Inflammatory macrophage treated with lipopolysaccharide for 1 hour (primary cell): Measurements from ENCODE around the gene OSER1.
A peak's percentile ranks its signal among the peaks of the same experiment; 100 is the strongest.
"Not testable (repeated sequence)": the region's sequence is repeated elsewhere in the genome, so short reads cannot be mapped to it uniquely, and the experiment has no call there.

ENCODE experiments used
- DNase-seq, 2 donors: peaks; one replicate each; pipeline ENCODE4 v3.0.0-alpha.2; 2020 to 2022

The OSER1 gene

DNA sequence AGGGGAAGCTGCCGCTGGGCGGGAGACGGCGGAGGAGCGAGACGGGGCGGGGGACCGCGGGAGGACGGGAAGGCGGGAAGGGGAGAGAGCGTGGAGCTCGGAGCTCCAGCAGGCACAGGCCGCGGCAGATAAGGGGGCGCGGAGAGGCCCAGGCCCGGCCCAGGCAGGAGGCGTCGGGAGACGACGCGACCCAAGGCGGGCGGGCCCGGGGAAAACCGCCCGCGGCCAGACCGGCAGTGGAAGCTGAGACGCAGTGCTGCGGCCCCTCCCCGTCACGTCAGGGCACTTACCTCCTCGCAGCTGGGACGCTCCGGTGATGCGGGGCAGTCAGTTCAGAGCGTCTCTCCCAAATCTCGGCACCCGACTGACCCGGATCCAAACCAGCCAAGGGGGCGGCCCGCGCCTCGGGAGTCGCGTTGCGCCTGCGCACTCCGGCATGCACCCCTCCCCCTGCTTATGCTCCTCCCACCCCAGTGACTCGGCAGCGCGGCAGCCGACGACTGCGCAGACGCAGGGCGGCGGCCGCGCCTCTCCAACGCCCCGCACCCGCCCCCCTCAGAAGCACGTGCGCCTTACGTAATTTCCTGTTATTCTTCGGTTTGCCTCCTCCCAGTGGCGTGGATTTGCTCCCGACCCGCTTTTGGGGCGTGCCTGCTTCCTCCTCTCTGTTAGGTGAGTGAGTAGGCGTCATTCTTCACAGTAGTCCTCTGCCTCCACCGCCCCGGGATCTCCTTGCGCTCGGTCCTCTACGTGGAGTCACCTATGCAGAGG lies at the start of gene OSER1:
TSS of gene OSER1 (minus strand) at position 366 of the 771 bp plus-strand sequence. CDS start 3,814 bp downstream, outside the sequence.
- peak; percentile 95 to 100 for DNase-seq

DNA sequence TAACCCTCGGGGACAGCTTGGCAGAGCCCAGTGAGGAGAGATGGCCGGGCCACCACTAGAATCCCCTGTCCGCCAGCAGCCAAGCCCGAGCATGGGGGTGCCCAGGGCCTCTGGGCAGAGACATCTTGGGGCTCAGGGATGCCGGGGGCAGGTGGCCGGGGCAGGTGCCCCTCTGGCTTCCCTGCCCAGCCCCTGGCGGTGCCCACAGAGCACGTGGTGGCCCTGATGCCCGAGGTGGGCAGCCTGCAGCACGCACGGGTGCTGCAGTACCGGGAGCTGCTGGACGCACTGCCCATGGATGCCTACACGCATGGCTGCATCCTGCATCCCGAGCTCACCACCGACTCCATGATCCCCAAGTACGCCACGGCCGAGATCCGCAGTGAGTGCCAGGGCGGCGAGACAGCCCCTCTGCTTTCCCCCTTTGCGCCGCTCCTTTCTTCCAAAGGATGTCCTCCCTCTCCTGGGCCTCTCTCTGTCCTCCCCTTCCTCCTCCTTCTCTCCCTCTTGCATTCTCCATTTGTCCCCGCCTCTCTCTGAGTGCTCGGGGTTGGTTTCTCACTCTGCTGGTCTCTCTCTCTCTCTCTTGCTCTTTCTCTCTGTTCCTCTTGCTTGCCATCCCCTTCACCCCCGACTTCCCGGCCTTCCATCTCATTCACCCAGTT lies 47.8 kb upstream of the OSER1 start:
- no peak for DNase-seq

DNA sequence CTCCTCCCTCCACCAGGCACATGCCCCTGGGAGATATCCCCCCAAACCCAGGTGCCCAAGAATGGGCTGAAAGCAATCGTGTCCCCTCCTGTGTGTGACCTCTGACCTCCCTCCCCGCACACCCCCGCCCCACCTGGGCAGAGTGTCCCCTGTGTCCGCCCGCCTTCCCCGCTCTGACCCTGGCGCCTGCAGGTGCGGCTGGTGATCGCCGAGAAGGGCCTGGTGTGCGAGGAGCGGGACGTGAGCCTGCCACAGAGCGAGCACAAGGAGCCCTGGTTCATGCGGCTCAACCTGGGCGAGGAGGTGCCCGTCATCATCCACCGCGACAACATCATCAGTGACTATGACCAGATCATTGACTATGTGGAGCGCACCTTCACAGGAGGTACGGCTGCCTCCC lies 46.4 kb upstream of the OSER1 start:
- no peak for DNase-seq

DNA sequence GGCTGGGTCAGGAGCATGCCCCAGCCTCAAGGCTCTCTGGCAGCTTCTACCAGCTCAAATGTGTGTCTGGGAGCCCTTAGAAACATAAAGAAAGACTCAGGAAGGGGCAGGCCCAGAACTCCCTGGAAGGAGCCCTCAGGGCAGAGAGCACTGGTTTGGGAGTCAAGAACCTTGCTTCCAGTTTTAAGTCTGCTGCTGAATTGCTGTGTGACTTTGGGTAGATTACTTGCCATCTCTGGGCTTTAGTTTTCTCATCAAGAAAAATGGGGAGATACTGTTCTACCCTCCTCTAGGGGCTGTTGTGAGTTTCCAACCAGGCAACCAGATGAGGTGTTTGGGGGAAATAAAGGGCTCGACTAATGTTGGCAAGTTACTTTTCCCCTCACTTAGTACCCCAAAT lies 45.4 kb upstream of the OSER1 start:
- no peak for DNase-seq

DNA sequence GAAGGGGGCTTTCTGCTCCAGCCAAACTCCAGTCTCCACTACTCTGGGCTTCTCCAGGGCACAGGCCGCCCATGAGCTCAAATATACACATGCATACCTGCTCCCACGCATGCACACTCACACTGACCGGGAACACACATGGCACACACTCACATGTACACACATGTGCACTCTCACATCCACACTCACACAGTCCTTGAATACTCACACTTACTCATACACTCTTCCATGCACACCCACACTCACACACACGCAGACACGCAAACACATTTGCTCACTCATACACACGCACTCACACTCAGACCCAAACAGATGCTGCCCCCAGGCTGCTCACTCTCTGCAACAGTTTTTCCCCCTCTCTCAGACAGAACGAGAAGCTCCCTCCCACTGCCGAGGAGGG lies 43.5 kb upstream of the OSER1 start:
- DNase-seq: no peak

DNA sequence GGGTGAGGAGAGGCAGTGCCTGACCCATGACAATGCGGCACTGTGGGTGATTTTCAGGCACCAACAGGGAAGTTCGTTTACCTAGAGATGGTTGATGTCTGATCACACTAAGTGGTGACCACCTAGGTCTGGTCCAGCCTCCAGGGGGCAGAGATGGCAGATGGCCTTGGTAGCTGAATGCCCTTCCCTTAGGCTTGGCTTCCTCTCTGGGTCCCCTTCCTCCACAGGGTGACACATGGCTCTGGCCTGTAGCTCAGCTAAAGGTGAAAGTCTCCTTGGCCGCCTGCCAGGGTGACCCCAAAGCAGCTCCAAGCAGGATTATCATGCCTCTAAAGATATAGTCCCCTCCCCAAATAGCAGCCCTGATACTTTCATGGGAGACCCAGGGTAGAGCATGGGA lies 43.0 kb upstream of the OSER1 start:
- no peak for DNase-seq

DNA sequence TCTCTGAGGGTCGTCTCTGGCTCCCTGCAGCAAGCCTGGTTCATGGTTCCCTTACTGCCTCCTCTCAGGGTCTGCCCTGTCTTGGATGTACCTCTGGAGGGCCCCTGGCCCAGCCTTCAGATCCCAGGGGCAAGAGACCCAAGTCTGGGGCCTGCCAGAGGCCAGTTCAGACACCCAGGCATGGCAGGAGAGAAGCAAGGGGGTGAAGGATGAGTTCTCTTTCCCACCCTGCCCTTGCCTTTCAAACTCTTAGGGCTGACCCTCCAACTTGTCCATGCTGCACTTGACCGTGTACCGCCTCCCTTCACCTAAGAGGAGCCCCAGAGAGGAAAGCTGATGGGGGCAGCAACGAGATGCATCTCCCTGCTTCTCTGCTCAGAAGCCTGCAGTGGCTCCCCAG lies 40.7 kb upstream of the OSER1 start:
- DNase-seq: no peak

DNA sequence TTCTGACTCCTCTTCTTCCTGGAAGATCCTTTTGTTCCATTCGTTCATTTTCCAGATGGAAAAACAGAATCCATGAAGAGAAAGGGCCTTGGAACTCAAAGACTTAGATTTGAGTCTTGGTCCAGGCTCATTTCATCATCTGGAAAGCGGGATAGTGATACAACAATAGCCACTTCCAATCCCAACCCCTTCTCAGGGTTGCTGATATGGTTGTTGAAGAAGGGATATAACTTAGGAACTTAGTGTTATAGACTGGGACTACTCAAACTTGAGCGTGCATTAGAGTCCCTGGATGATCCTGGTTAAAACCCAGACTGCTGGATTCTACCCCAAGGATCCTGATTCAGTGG lies 37.8 kb upstream of the OSER1 start:
- no peak for DNase-seq

DNA sequence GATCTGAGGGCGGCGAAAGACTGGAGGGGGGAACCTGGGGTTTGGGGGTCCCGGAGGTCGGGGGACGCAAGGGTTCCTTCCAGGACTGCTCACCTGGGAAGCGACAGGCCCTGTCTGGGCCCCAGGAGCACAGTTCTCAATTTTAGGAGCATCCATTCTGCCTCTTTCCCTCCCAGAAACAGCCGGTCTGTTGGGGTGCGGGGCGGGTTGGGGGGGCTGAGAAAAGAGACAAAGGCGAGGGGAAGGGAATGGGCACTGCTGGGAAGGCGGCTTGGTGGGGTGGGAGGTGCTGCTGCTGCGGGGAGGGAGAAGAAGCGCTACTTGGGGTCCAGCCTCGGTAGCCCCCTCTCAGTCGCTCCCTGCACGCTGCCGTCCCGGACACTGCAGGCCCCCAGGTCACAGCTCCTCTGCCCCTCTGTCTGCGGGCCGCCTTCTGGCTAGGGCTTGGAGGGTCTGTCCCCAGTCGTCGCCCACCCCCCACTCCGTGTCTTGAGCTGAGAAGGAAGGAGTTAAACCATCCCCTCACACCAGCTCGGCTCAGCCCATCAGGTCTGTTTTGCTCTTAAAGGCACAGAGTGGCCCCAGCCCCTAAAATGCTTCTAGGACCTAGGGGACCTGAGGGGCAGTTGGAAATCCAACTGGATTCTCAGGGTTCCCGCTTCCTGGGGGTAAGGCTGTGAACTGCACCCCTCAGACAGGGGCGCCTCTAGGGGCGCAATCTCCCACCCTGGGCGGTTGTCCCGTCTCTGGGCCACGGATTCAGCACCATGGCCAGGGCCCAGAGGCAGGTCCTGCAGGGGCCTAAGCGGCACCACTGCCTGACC lies 37.2 kb upstream of the OSER1 start:
- DNase-seq: no peak

DNA sequence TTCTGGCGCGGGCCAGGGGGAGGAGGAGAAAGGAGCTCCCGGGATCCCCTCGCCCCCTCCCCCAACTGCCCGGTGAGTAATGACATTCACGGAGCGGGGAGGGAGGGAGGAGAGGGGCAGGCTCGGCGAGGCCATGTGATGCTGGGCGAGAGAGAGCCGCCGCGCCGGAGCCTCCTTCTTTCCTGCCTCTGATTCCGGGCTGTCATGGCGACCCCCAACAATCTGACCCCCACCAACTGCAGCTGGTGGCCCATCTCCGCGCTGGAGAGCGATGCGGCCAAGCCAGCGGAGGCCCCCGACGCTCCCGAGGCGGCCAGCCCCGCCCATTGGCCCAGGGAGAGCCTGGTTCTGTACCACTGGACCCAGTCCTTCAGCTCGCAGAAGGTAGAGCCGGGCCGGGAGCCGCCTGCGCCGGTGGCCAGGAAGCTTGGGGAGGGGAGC lies 36.6 kb upstream of the OSER1 start, which contains the start of gene GDAP1L1:
TSS of gene GDAP1L1 (plus strand) at position 178 of the 441 bp plus-strand sequence. CDS start at position 205, 27 bp downstream.
- no peak for DNase-seq

DNA sequence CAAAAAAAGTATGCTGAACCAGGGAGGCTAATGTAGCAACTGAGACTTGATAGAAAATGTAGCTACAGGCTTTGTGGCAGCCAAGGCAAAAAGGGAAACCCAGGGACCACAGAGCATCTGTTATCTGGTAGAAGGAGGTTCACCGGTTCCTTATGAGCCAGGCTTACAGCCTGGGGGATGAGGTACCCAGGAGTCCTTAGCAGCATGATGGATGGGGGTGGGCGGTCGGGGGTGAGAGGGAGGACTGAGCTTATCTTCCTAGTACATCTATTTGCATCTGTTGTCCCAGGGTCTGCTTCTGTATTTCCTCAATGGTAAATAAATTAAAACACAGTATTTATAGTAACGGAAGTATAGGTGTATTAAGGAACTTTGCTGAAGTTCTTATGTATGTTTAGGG lies 35.4 kb upstream of the OSER1 start:
- no peak for DNase-seq

DNA sequence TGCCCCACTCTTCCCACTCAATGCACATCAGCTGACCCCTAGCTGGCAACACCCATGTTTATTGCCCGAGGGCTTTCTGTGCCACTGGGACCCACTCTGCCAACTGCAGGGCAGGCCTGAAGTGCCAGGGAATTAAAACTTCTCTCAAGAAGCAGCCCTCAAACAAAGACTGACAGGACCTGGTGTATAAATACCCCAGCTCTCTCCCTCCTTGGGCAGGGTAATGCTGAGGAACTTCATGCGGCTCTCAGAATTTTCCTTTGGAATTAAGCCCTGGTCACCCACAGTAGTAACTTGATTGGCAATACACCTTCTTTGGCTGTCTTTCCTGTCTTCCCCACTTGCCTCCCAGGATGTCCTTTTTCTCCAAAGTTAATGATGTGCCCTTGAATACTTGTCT lies 31.2 kb upstream of the OSER1 start:
- DNase-seq: no peak

DNA sequence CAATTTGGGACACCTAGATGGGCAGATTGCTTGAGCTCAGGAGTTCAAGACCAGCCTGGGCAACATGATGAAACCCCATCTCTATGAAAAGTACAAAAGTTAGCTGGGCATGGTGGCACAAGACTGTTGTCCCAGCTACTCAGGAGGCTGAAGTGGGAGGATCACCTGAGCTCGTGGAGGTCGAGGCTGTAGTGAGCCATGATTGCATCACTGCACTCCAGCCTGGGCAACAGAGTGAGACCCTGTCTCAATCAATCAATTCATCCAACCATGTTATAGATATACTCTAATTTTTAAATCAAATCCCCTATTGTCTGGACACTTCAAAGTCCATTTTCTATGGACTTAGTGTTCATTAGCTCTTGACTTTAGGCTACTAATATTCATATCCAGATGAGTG lies 26.3 kb upstream of the OSER1 start:
- not testable (repeated sequence) for DNase-seq

DNA sequence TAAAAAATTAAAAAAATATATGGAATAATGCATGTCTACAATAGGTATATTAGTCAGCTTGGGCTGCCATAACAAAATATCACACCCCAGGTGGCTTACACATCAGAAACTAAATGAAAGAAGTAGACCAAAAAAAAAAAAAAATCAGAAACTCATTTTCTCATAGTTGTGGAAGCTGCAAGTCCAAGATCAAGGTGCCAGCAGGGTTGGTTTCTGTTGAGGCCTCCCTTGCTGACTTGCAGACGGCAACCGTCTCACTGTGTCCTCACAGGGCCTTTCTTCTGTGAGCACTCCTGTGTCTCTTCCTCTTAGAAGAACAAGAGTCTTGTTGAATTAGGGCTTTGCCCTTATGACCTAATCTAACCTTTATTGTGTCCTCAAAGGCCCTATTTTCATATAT lies 25.1 kb upstream of the OSER1 start:
- no peak for DNase-seq

DNA sequence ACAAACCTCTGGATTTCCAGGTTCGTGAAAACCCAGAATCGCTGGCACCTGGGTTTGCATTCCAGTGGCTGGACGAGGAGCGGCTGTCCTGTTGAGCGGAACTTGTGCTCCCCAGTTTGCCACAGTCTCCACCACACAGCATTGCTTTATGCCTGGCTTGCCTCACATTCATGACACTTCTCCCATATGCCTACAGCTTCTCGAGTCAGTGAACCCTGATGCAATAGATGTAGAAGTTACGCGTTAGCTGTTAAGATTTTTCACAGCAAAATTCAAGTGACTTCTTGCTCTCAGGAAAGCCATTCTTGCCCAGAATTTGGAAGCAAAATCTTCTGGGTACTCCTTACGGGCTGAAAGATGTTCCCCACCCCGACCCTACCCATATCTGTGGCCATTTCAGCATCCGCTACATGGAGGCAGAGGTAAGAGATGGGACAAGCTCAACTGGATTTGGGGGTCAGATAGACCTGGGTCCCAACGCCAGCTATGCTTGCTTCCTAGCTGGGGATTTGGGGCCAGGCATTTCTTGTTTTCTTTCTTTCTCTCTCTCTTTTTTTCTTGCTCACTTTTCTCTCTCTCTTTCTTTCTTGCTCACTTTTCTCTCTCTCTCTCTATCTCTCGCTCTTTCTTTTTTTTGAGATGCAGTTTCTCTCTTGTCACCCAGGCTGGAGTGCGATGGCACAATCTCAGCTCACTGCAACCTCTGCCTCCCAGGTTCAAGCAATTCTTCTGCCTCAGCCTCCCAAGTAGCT lies 24.2 kb upstream of the OSER1 start:
- DNase-seq: no peak

DNA sequence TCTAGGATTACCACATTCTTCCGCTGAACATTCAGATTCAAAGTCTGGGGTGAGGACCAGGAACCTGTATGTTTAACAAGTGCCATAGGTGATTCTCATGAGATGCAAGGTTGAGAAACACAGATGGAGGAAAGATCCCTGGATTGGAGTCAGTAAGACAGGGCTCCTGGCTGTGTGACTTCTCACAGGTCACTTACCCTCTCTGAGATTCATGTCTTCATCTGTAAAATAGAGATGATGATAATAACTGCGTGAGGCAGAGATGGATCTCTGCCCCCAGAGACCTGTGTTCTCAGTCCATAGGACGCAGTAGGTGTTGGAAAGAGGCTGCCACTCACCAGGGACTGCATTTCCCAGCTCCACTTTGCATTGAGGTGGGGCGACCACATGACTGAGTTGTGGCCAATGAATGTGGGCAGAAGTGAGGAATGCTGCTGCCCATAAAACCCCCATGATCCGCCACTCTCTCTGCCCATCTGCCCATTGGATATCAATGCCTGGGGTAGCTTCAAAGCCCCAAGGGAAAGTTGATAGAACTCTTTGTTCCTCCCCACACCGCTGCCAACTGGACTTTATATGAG lies 23.0 kb upstream of the OSER1 start:
- no peak for DNase-seq

DNA sequence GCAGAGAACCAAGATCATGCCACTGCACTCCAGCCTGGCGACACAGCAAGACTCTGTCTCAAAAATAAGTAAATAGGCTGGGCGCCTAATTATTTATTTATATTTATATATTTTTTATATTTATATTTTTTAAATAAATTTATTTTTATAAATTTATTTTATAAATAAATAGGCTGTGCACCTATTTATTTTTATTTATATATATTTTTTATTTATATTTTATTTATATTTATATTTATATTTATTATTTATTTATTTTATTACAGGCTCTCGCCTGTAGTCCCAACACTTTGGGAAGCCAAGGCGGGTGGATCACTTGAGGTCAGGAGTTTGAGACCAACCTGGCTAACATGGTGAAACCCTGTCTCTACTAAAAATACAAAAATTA lies 21.9 kb upstream of the OSER1 start:
- not testable (repeated sequence) for DNase-seq

DNA sequence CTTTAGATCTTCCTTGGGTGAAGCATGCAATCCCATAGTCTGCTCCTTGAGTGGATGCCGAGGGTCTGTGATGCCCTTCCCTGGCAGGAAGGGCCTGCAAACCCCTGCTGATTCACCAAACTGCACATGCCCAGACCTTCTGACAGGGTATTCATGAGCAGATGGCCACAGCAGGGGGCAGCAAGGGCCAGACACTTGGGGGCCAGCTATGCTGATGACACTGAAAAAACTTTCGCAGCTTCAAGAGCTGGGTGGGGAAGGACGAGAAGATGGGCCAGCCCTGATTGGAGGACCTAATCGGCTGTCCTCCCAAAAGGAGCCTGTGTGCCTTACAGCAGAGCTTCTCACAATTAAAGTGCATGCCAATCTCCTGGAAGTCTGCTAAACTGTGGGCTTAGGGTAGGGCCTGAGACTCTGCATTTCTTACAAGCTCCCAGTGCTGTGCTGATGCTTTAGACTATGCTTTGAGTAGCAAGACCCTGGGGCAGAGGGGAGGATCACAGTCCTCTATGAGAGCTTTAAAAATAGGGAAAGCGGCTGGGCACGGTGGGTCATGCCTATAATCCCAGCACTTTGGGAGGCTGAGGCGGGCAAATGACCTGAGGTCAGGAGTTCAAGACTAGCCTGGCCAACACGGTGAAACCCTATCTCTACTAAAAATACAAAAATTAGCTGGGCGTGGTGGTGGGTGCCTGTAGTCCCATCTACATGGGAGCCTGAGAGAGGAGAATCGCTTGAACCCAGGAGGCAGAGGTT lies 21.3 kb upstream of the OSER1 start:
- DNase-seq: no peak

DNA sequence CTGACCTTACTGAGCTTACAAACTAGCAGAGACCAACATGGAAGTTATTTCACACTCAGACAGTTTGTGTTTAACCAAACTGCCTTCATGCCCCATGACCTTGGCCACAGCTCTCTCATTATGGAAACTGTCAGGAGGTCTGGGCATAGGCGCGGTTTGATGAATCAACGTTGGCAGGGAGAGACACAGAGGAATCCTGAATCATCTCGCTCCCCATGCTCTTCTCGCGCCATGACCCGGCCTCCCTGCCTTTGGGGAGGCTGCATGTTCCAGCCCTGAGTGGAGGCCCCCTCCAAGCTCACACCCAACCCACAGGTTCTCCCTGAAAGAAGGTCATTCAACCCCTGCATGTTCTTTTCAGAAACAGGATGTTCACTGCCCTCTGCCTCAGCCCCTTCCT lies 20.6 kb upstream of the OSER1 start:
- no peak for DNase-seq

DNA sequence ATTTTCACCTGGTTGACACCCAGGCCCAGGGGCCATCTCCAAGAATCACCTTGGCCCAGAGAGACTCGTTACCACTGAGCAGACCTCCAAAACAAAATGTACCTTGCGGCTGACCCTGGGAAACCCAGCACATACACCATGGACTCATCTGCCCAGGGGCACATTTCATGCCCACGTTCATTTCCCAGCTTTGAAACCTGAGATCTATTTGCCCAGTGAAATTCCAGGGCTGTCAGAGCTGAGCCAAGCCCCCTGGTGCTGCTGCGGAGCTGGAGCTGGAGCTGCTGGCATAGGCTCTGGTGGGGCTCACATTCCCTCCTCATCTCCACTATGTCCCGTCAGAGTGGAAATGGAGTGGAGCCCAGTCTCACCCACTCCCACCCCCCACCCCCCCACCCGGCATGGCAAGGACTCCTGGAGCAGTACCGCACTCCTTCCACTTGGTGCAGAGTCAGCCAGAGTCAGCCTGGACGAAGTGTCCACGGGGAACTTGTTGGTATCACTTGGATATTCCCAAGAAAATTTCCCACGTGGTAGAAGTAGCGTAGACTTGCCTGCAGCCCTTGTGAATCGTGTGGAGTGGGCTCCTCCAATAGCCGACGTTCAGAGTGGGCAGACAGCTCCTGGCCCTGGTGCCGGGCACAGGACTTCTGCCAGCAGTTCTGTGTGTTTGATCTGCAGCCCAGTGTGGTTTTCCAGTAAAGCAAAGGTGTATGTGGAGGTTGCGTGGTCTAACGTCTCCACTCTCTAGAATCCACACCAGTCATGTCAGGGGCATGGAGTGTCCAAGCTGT lies 18.1 kb upstream of the OSER1 start:
- DNase-seq: no peak

DNA sequence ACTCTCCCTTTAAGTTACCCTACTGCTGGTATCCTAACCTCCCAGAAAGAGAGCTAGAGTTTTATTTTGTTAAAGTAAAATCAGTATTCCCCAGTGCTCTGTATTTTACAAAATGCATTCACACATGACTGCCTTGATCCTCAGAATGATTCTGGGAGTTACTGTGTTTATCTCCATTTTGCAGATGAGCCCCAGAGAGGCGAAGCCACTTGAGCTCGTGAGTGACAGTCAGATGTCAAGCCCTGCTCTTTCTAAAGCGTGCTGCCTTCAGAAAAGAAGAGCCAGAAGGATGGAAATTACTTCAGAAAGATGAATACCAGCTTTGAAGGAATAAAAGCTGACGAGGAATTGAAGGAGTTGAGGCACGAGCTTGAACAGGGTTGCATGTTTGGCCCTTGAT lies 14.1 kb upstream of the OSER1 start:
- DNase-seq: no peak
